ENCODE data around the gene BMPR1B. TPM values are rescaled to one million over a fixed set of nuclear protein-coding genes. Genes with fewer than 3 reads are reported as not detected.

BMPR1B gene
- total and polyA plus RNA-seq, 2 of the 4 experiments (the other 2 are of a cell fraction): 0.24 to 0.90 TPM

- H3K4me3 ChIP-seq (ENCODE audit: insufficient read depth, low read depth, low read length): no peak overlapping the region
- H3K27me3 ChIP-seq (ENCODE audit: control insufficient read depth, insufficient read depth, low read length): no peaks in the 10 kb centered on the region
- no peak overlapping the region for H3K27ac ChIP-seq (ENCODE audit: insufficient read depth, low read length)
- H2BK120ac ChIP-seq (ENCODE audit: low read depth, low read length): no peak overlapping the region; the same call in 1 of the 2 replicates
- no TSS peak for BruUV-seq (replicated peaks)
- H3K4me1 ChIP-seq (ENCODE audit: control insufficient read depth, insufficient read depth, low read length): no peaks in the 10 kb centered on the region
- H2AK5ac ChIP-seq (ENCODE audit: low read depth, low read length): no peak overlapping the region
- H3K56ac ChIP-seq (ENCODE audit: extremely low read depth, insufficient read depth, low read length): no peak overlapping the region
- peaks cover 3% of the 10 kb centered on the region; the same call in 1 of the 2 replicates for H3K9me1 ChIP-seq (ENCODE audit: insufficient read depth, low read length)
- H3K79me1 ChIP-seq (ENCODE audit: low read depth in 1 of 2, low read length in 2 of 2): no peaks in the 10 kb centered on the region
- peak overlapping the region; percentile 45 for H2AFZ ChIP-seq (replicated peaks; ENCODE audit: low read length, poor library complexity)
- no peak overlapping the region for H2BK5ac ChIP-seq (ENCODE audit: low read depth, low read length, poor library complexity, severe bottlenecking)
- H3K23ac ChIP-seq (ENCODE audit: low read depth, low read length): 0 out of 2 replicates have a peak overlapping the region, but pooled peaks have one; percentile 37
- no peaks in the 10 kb centered on the region for H3K36me3 ChIP-seq (ENCODE audit: control insufficient read depth, insufficient read depth, low read length)
- no peaks in the 10 kb centered on the region for H4K20me1 ChIP-seq (ENCODE audit: insufficient read depth, low read length)
- intact Hi-C loops (cut with micrococcal nuclease): loop anchor here (5.0 kb wide), 1 partner anchor 90 kb away; no protein-coding TSS in a partner anchor
- no peak for ATAC-seq (ENCODE audit: low read depth)
- in situ Hi-C loops (cut with MboI; ENCODE audit: low sequenced_read_pairs): no loop called here
- DNase-seq: no peak
- no peak for TF ChIP-seq RAD21 (IDR thresholded peaks at IDR 0.05; ENCODE audit: low read length)
- TF ChIP-seq SMC3 (IDR thresholded peaks at IDR 0.05; ENCODE audit: low read depth, low read length): no peak
- no peak for TF ChIP-seq ELK1 (IDR thresholded peaks at IDR 0.05; ENCODE audit: borderline replicate concordance, low read depth, low read length)
- TF ChIP-seq MAZ (IDR thresholded peaks at IDR 0.05; ENCODE audit: borderline replicate concordance, low read depth, low read length): no peak
- dilution Hi-C loops (cut with HindIII; ENCODE audit: low sequenced_read_pairs, unreplicated experiment): no loop called here
- WGBS, 2 experiments (ENCODE audit: extremely low coverage in 2 of 2, insufficient read length in 1 of 2): no CpG with 5 or more reads among the region's 7 CpGs
- H3K4me2 ChIP-seq (ENCODE audit: low read depth, low read length): no peak overlapping the region
- no peak overlapping the region for H4K8ac ChIP-seq (ENCODE audit: low read depth in 2 of 2, low read length in 2 of 2)
- H4K91ac ChIP-seq (ENCODE audit: insufficient read depth, low read depth, low read length): peak overlapping the region; percentile 32; the same call in 1 of the 2 replicates
- 0 out of 2 replicates have a peak overlapping the region, but pooled peaks have one; percentile 45 for H2BK20ac ChIP-seq (ENCODE audit: low read depth, low read length)
- no peak overlapping the region for H3K9ac ChIP-seq (ENCODE audit: low read depth, low read length)
- H3K14ac ChIP-seq (replicated peaks; ENCODE audit: low read depth, low read length): no peak overlapping the region
- no peak overlapping the region for H4K5ac ChIP-seq (ENCODE audit: low read depth, low read length)
- POLR2A ChIA-PET (ENCODE audit: unreplicated experiment): no interaction called here
- no peak overlapping the region for H2BK15ac ChIP-seq (ENCODE audit: low read depth, low read length)
- no peak overlapping the region for H3K18ac ChIP-seq (ENCODE audit: low read depth, low read length)
- peak overlapping the region; percentile 49 for H3K4ac ChIP-seq (ENCODE audit: low read depth, low read length)
- CTCF ChIA-PET: no interaction called here
- no peaks in the 10 kb centered on the region for H3K9me3 ChIP-seq (ENCODE audit: control insufficient read depth, insufficient read depth, low read length)
- H2AK9ac ChIP-seq (replicated peaks; ENCODE audit: low read depth, low read length, poor library complexity): no peak overlapping the region
These were observed 139.3 kb downstream of the BMPR1B start for GRCh38 chr4:94897023-94897422.

Measured in IMR-90 (cell line).